GM18909 (cell line): Measurements from ENCODE around the gene C19orf67.
A peak's percentile ranks its signal among the peaks of the same experiment; 100 is the strongest.

Experiments used
- ATAC-seq: cut with Tn5 transposase; IDR thresholded peaks from one replicate; pipeline ENCODE4 v1.9.1; 2021; ENCODE audit warnings: mild to moderate bottlenecking; ENCODE audit not compliant: unreplicated experiment, poor library complexity

C19orf67 gene

DNA sequence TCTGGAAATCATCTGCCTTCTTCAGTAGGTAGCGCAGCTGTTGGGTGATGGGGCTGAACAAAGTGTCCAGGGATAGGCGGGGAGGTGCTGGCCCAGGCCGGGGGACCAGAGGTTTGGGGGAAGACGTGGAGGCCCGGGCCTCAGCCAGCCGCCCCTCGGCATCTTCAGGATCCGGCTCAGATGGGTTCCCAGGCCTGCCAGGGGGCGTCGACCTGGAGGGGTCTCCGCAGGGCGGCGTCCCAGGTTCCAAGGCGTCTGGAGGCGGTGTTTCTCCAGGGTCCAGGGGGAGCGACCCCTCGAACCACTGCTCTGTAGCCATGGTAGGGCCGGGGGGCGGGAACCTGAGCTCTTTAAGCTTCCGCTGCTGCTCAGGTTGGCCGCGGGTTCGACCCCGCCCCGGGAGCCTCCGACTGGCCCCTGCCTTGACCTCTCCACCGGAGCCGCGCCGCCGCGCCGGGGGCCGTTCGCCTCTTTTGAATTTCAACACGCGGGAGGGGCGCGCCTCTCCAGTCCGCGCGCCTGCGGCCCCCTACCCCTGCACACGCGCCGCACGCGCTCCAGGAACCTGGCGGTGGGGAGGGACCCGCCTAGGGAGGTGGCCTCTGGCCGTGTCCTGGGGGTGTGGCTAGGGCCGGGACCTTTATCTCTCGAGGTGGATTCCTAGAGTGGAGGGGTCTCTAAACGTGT, at the start of gene C19orf67:
Gene C19orf67 (minus strand): TSS at position 475 of the 687 bp plus-strand sequence. CDS start 156 bp downstream, at position 319.
- no peak for ATAC-seq

DNA sequence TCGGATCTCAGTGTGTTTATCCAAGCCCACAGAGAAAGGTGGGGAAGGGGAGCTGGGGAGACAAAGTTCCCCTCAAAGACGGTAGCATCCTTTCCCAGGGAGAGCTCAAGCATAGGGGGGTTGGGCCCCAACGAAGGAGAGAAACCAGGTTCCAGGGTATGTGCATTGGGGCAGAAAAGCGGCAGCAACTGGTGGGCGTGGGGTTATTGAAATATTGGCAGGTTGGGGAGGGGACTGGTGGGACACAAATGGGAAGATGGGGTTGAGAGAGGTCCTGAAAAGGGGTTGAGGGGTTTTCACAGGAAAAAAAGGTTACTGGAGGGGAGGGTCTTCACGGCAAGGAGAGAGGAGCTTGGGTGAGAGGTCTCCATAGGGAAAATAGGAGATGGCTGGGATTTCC, 49.8 kb upstream of the C19orf67 start:
- no peak for ATAC-seq

DNA sequence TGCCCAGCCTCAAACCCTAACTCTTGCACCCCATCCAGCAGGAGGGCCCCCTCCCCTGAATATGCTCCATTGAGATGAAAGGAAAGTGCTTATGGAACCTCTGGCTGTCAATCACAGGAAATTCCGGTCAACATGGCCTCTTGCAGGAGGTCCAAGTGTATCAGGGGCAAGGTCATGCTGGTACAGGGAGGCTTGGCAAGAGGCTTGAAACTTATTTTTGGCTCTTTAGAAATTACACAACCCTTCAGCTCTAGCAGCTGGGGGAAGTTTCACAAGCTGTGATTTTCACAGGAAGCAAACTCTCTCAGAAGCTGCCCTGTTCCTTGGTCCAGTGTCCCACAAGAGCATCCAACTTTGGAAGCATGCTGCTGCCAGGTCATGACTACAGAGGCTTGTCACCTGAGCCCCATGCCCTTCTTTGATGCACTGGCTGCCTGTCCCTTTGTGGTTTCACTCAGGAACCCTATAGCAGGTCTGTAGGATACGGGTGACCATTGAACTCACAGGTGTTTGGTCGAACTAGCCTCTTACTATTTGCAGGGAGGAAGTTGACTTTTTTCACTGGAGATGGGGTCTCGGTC, 42.4 kb upstream of the C19orf67 start:
- ATAC-seq = no peak

DNA sequence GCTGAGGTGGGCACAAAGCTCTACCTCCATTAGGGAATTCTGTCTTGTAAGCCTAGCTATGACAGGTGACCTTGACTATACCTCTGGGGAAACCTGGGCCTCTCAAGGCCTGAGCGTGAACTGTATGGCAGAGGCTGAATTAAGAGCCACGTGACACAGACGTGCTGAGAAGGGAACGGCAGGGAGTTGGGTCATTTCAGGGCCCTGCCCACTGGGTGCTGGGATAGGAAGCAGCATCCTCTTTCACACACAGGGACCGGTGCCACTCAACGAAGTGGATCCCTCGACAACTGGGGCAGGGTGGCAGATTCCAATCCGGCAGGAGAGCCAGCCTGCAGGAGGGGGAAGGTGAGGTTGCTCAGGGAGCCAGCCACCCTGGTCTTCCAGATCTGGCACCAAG, 41.6 kb upstream of the C19orf67 start:
- ATAC-seq = no peak

DNA sequence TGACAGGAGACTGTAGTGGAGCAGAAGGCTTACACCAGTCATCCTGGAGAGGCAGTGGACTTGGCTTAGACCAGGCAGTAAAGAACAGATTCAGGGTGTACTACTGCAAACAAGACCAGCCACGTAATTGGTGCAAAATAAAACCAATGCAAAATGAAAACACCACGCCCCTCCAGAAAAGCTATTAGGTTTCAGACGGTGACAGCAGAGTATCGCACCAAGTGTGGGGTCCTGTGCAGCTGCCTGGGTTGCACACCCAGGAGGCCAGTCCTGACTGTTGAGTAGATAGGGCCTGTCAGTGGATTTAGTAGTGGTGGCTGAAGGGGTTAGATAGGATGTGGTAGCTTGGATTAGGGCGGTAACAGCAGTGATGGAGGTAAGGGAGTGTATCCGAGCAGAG, 37.3 kb upstream of the C19orf67 start:
- ATAC-seq = no peak

DNA sequence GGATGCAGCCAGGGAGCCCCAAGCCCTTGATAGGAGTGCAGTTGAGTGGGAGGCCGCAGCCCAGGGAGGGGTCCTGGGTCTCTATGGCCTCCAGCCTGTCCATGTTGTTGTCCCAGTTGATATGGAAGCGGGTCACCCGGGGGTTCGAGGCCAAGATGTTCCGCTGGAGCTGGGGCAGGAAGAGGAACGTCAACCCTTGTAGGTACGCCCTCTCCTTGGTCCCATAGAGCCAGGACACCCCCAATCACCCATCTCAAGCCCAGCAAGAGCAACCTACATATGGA, 34.9 kb upstream of the C19orf67 start:
- ATAC-seq = no peak

DNA sequence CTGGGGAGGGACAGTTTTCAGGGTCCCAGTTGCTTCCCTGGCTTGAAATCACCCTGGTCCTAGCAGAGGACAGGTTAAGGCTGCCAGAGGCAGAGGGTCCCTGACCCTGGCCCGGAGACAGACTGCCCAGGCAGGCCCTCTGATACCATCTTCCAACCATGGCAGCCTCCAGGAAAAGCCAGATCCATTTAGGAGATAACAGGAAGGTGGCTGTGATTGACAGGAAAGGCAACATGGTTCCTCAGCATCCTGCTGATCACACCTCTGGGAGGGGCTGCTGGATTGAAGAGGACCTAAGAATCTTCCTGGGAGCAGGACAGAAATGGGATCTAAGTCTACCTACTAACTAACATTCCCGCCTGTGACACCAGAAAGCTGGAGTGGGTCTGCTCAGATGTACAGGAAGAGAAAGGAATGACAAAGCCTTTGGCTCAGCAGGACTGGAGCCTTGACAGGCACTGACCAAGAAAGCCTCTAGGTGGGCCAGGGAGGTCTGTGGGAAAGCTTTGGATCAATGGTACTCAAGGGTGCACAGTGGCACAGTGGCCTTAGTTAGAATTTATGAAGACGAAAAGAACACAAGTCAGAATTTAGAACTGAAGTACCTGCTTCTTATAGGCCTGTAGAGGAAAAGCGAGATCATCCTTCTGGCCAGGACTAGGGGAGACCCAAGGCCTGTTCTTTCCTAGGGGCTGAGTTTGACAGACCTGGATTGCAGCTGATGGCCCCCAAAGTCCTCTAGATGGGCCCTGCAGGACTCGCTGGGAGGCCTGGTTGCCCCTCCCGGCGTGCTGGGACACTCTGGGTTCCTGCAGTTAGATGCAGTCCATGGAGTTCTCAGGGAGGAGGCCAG, 34.3 kb upstream of the C19orf67 start:
- ATAC-seq = no peak

DNA sequence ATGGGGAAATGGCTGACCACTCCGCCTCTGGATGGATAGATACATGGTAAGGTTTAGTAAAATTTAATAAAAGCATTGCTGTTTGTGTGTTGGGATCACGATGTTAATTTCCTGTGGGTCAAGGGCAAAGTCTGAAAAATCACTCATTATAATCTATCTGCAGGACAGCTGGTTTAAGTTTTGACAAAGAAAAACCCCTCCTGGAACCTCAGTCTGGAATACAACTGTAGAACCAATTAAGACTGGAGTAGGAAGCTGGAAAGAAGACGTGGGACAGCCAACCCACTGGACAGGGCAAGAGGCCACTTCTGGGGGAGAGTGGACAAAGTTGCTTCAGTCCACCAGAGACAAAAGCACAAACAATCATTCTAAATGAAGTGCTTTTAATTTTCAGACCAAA, 33.6 kb upstream of the C19orf67 start:
- no peak for ATAC-seq

DNA sequence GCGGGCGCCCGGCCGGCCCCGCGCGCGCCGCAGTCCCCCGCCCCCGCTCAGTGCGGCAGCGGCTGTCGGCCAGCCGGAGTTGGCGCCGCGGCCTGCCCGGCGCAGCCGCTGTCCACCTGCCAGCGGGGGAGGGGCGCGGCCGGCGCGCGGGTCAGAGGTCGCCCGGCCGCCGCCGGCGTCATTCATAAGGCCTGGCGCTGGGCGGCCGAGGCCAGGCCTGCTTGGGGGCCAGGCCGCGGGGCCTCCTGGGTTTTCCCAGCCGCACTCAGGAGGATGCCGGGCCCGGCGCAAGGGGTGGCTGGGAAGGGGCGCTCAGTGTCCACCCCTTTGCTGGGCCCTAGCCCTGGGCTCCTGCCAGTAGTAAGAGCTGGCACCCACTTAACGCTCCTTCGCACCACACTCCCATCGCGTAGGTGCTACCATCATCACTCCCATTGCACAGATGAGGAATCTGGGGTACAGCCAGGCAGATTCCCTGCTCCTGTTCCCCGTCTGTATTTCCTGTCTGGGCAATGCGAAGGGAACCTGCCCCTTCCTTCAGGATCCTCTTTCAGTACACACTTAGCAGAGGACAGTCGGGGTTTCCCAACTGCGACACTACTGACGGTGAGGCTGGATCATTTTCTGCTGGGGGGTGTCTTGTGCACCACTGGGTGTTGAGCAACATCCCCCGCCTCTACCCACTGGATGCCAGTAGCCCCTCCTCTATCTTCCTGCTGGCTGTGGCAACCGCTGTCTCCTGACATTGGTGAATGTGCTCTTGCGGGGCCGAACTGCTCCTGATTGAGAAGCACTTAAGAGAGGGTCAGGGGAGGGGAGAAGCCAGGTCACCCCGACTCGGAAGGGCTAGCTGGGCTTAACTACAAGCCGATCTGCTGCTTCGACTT, 32.8 kb upstream of the C19orf67 start:
- peak; percentile 43 for ATAC-seq

GRCh38 chr19:14117668-14118164, 32.1 kb upstream of the C19orf67 start, which contains the start of gene PRKACA:
PRKACA (minus strand) TSS chr19:14117762; CDS start chr19:14117547, 215 bp downstream.
- peak; percentile 82 for ATAC-seq

GRCh38 chr19:14116918-14117578, 31.5 kb upstream of the C19orf67 start:
- ATAC-seq = peak; percentile 15

GRCh38 chr19:14116525-14116917, 30.9 kb upstream of the C19orf67 start:
- ATAC-seq = no peak

- ATAC-seq = no peak
These were observed 30.2 kb upstream of the C19orf67 start for GRCh38 chr19:14115756-14116155.

DNA sequence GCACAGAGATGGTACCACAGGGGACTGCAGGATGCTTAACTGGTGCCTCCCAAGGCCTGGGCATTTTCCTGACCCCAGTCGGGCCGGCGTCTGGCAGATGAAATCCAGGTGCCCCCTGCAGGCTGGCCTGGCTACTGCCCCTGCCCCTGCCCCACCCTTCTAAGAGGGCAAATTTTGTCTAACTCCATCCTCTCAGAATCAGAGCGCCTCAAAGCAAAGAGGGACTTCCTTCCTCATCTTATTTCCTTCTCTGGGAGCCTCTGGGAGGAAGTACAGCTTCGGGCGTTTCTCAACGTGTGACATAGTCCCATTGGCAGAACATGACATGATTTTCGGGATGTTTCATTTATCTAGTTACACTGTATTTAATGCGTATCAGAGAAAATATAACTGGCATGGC, 29.3 kb upstream of the C19orf67 start:
- ATAC-seq = no peak

GRCh38 chr19:14114439-14114838, 28.9 kb upstream of the C19orf67 start:
- ATAC-seq = no peak

DNA sequence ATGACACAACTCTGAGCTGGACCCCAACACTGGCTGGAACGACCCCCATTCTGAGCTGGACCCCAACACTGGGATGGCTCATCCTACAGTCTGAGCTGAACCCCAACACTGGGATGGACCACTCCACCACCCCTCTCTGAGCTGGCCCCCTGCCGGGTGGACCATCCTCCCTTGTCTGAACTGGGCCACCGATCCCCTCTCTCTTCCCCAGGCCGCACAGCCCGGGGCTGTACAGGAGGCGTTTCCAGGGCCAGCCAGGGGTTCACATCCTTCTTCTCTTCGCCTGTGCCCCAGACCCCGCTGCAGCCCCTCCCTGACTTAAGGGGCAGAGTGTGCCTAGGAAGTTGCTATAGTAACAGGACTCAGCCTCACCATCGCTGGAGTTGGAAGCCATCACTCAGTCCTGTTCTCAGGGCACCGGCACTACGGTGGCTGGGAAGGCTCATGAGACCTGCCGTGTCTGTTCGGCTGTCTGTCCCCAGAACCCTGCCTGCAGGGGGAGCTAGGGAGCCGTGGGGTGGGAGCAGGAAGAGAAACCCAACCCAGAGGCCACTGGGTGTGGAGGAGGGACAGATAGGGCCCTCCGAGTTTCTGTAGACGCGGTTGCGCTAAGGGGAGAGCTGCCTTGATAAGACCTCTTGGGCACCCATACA, 28.3 kb upstream of the C19orf67 start:
- ATAC-seq = no peak

DNA sequence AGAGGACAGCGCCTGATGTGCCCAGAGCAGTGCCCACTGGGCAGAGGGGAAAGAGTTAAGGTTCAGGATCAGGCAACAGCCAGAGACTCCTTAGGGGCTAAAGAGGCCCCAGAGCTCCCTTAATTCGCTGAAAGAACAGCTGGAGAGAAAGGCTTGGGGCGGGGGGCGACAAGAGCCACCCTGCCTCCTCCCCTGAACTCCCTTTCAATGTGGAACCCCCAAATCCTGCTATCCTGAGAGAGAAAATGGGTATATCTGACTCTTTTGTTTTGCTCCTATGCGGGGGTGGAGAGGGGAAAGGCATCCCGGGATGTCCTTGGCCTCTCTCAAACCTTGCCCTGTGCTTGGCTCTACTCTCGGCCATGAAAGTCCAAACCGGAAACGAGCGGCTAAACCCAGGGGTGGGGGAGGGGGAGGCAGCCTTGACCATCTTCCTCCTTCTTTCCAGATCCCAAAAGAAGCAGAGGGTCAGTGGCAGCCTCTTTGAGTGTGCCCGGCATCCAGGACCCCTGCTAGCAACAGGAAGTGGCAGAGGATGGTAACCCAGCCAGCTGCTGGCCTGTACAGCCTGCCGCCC, 27.3 kb upstream of the C19orf67 start:
- no peak for ATAC-seq

DNA sequence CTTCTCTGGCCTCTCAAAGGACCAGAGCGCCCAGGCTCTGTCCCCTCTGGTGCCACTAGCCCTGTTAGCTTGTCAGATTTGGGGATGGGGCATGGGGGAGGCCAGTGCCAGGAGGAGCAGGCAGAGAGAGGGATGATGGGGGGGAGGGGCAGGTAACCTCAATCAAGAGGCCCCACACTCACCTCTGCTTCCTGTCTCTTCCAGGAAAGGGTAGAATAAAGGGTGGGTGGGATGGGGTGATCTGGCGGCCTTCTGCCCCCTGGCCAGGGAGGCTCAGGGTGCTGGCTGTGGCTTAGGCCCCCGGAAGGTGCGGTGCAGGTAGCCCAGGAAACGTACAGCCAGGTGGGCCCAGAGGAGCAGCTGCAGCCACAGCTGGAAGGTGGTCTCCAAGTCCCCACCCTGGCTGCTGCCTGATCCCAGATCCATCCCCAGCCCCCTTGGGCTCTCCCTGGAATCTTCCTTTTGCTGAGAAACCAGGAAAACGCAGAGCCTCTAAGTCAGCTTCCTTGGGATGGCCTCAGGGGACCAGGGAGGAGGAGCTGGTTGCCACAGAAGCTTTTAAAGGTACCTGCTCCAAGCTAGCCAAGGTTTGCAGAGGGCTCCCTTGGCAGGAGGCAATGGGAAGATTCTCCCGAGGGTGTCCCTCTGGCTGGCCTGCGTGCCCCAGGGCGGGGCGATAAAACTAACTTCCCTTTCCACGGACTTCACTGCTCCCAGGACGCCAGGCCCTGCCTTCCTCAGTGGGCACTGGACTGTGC, 26.6 kb upstream of the C19orf67 start:
- ATAC-seq = no peak
